ENCODE measurements around the gene DST. TPM values are rescaled to one million over a fixed set of nuclear protein-coding genes. Genes with fewer than 3 reads are reported as not detected.

DST gene
- total RNA-seq, 2 experiments from 2014 or later = 1.3 to 1.7 TPM

DNA sequence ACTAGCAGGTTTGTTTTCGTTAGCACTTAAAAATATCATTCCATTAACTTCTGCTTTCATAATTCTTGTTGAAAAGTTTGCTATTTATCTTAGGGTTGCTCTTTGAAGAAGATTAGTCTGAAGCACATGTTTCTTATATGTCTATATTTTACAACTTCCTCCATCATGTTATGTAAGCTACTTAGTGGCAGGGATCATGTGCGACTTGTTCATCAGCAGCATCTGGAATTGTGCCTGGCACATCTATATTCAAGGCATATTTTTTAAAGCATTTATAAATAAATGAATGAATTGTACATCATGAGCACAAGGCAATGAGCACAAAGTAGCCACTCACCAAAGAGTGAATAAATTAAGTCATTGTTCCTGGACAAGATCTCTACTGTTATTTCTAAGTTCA lies 208.1 kb downstream of the DST start:
- intact Hi-C loops (cut with micrococcal nuclease) = no loop called here
- no peak for TF ChIP-seq CTCF (IDR thresholded peaks at IDR 0.05)
- ChIA-PET POLR2A (interaction anchor here (1.1 kb wide), 1 partner anchor 19 kb away, joined by 3 read pairs; no protein-coding TSS in a partner anchor), CTCF (no interaction called here)
- Mint-ChIP-seq H3K4me1 (ENCODE audit: low read depth) (no peaks in the 10 kb centered on the region), H3K27me3 (peaks cover 4% of the 10 kb centered on the region), H3K4me3 (no peak overlapping the region), H3K36me3 (ENCODE audit: low read depth) (no peaks in the 10 kb centered on the region), H3K9me3 (peaks cover 4% of the 10 kb centered on the region), H3K27ac (no peak overlapping the region)
- ATAC-seq = no peak
- DNase-seq = no peak

DNA sequence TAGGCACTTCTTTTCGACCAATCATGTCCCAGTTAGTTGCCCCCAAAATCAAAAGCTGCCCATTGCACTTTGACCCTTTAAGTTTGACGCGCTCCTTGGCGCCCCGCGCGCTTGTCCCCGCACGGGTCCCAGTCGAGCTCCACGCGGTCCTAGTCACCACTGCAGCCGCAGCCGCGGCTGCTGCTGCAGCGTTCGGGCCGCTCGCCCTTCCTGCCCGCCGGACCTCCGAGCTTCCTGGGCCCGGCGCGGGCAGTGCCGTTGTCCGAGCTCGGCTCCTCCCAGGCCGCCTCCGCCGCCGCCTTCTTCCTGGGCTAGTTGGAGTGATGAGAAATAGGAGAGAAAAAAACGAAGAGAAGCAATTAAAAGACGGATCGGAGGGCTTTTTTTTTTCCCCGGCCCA lies 209.6 kb downstream of the DST start:
- Mint-ChIP-seq H3K9me3 (peaks cover 4% of the 10 kb centered on the region), H3K4me1 (ENCODE audit: low read depth) (no peaks in the 10 kb centered on the region), H3K4me3 (no peak overlapping the region), H3K27ac (no peak overlapping the region), H3K36me3 (ENCODE audit: low read depth) (no peaks in the 10 kb centered on the region), H3K27me3 (peaks cover 4% of the 10 kb centered on the region)
- ChIA-PET POLR2A (no interaction called here), CTCF (no interaction called here)
- intact Hi-C loops (cut with micrococcal nuclease) = no loop called here
- ATAC-seq (no peak), DNase-seq (no peak)
- TF ChIP-seq CTCF (IDR thresholded peaks at IDR 0.05) = no peak

DNA sequence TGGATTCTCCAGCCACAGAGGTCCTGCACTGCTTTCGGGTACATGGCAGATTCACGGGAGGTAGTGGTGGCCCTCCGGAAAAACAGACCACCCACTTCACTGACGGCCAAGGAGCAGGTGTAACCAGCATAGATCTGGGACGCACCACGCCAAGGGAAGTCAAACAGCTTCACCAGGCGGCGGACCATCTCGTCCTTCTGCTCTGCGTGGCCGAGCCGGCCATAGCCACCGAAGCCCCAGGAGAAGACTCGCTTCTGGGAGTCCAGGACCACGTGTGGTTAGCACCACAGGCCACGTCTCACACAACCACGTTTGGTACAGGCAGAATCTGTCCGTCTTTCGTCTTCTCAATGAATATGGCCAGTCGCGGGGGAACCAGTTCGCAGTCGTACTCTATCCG lies 210.5 kb downstream of the DST start:
- intact Hi-C loops (cut with micrococcal nuclease) = no loop called here
- Mint-ChIP-seq H3K4me1 (ENCODE audit: low read depth) (no peaks in the 10 kb centered on the region), H3K27me3 (peaks cover 4% of the 10 kb centered on the region), H3K4me3 (no peak overlapping the region), H3K9me3 (peaks cover 4% of the 10 kb centered on the region), H3K27ac (no peak overlapping the region), H3K36me3 (ENCODE audit: low read depth) (no peaks in the 10 kb centered on the region)
- CTCF ChIA-PET = no interaction called here
- POLR2A ChIA-PET = no interaction called here
- no peak for DNase-seq
- no peak for ATAC-seq
- no peak for TF ChIP-seq CTCF (IDR thresholded peaks at IDR 0.05)

- DNase-seq (no peak), ATAC-seq (no peak)
- ChIA-PET CTCF (no interaction called here), POLR2A (no interaction called here)
- no peaks in the 10 kb centered on the region for H3K36me3 Mint-ChIP-seq (ENCODE audit: low read depth)
- H3K27ac Mint-ChIP-seq = no peak overlapping the region
- H3K4me3 Mint-ChIP-seq = no peak overlapping the region
- TF ChIP-seq CTCF (IDR thresholded peaks at IDR 0.05) = no peak
- intact Hi-C loops (cut with micrococcal nuclease) = no loop called here
- peaks cover 2% of the 10 kb centered on the region for H3K27me3 Mint-ChIP-seq
- no peaks in the 10 kb centered on the region for H3K4me1 Mint-ChIP-seq (ENCODE audit: low read depth)
- peaks cover 4% of the 10 kb centered on the region for H3K9me3 Mint-ChIP-seq
Observed at GRCh38 chr6:56430629-56431600, 211.8 kb downstream of the DST start.

DNA sequence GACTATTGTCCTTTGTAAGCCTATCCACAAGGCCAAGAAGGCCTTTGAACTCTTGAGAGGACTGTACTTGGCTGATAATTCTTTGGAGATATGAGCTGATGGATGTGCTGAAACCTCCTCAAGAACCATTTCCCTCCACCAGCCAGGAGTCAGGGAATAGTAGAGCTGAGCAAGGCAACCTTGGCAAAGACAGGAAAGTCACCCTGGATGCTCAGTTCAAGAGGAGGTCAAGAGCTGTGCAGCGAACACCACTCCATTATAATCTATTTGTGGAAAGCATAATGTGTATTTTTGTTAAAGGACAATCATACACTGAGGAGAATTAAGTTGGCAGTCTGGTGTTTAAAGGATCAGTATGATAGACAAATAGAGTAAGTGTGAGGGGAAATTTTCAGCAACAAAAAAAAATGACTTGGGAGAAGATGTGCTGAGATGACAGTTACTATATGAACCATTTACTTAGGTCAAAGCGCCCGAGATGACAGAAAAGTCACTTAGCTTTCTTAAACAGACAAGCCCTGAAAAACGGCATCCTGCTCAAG lies 218.1 kb downstream of the DST start:
- ATAC-seq (no peak), DNase-seq (no peak)
- peaks cover 5% of the 10 kb centered on the region for H3K27me3 Mint-ChIP-seq
- intact Hi-C loops (cut with micrococcal nuclease) = no loop called here
- POLR2A ChIA-PET = no interaction called here
- H3K4me1 Mint-ChIP-seq (ENCODE audit: low read depth) = no peaks in the 10 kb centered on the region
- no peak overlapping the region for H3K27ac Mint-ChIP-seq
- H3K9me3 Mint-ChIP-seq = no peaks in the 10 kb centered on the region
- H3K36me3 Mint-ChIP-seq (ENCODE audit: low read depth) = no peaks in the 10 kb centered on the region
- no peak for TF ChIP-seq CTCF (IDR thresholded peaks at IDR 0.05)
- no peak overlapping the region for H3K4me3 Mint-ChIP-seq
- CTCF ChIA-PET = no interaction called here
